ENCODE measurements around the gene ZCCHC3. TPM values are rescaled to one million over a fixed set of nuclear protein-coding genes. Genes with fewer than 3 reads are reported as not detected.
A peak's percentile ranks its signal among the peaks of the same experiment; 100 is the strongest.

ZCCHC3 gene
- total RNA-seq, 2 experiments from 2014 or later, result 19.3 to 19.5 TPM

DNA sequence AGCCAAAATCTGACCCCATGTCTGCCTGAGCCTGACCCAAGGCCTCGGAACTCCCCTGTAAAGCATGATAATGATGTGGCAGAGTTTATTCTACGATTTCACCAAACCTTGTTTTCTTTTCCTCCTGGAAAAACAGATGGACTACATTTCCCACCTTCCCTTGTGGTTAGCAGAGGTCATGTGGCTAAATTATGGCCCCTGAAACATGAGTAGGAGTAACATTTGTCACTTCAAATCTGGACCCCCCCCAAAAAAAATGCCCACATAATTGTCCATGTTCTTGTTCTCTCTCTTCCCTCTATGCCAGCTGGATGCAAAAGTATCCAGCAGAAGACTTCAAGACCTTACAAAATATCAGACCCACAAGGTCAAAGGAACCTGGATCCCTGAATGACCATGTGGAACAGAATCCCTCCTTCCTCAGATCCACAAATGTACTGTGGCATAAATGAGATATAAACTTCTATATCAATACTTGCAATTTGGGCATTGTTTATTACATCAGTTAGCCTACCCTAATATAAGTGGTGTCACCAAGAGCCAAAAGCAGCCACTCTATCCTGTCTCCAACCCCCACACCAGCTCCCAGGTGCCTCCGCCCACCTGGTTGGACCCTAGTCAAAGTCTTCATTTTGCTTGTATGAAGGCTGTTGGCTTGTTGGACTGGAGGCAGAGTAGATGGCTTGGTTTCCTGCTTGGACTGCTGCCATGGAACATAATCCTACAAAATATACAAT lies 8.2 kb upstream of the ZCCHC3 start:
- H3K4me3 Mint-ChIP-seq, result peak overlapping the region; percentile 60
- H3K27ac Mint-ChIP-seq, result no peak overlapping the region

DNA sequence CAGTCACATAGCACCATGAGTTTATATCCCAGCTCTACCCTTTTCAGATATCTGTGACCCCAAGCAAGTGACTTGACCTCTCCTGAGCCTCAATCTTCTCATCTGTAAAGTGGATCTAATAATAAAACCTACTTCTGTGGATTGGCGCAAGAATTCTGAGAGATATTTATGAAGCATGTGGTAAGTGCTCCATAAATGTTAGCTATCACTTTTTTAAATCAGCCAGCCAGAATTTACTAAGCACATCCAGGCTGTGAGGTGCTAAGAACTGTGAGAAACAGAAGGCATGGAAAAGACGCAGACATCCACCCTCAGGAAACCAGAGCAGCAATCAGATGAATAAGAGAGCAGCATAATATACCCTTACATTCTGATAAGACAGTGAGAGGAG lies 7.7 kb upstream of the ZCCHC3 start:
- TF ChIP-seq, protein P1, sequence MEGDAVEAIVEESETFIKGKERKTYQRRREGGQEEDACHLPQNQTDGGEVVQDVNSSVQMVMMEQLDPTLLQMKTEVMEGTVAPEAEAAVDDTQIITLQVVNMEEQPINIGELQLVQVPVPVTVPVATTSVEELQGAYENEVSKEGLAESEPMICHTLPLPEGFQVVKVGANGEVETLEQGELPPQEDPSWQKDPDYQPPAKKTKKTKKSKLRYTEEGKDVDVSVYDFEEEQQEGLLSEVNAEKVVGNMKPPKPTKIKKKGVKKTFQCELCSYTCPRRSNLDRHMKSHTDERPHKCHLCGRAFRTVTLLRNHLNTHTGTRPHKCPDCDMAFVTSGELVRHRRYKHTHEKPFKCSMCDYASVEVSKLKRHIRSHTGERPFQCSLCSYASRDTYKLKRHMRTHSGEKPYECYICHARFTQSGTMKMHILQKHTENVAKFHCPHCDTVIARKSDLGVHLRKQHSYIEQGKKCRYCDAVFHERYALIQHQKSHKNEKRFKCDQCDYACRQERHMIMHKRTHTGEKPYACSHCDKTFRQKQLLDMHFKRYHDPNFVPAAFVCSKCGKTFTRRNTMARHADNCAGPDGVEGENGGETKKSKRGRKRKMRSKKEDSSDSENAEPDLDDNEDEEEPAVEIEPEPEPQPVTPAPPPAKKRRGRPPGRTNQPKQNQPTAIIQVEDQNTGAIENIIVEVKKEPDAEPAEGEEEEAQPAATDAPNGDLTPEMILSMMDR (IDR thresholded peaks at IDR 0.05), result no peak
- no peaks in the 10 kb centered on the region for H3K27me3 ChIP-seq (ENCODE audit: control insufficient read depth in 1 of 2, insufficient read depth in 2 of 2, low read length in 2 of 2)
- H3K9me3 ChIP-seq (ENCODE audit: control insufficient read depth in 1 of 2, insufficient read depth in 1 of 2, low read length in 2 of 2), result no peaks in the 10 kb centered on the region
- intact Hi-C loops (cut with DNase I, micrococcal nuclease), result loop anchor here in 1 of 2 experiments (1.0 kb wide), 1 partner anchor 41 kb away; no protein-coding TSS in a partner anchor
- peaks cover 21% of the 10 kb centered on the region for H3K4me1 ChIP-seq (ENCODE audit: insufficient read depth, low read length)
- no peak overlapping the region for H3K27ac ChIP-seq (ENCODE audit: low read depth in 1 of 2, low read length in 2 of 2)
- no peaks in the 10 kb centered on the region for H3K36me3 ChIP-seq (ENCODE audit: insufficient read depth, low read length)
- no peaks in the 10 kb centered on the region for H3K27me3 Mint-ChIP-seq
- no peak overlapping the region for H3K27ac Mint-ChIP-seq
- H3K4me3 ChIP-seq (ENCODE audit: low read length), result peak overlapping the region; percentile 58
- H3K4me3 Mint-ChIP-seq, result no peak overlapping the region
- ChIA-PET CTCF (no interaction called here), POLR2A (no interaction called here)
- DNase-seq (no peak), ATAC-seq (ENCODE audit: poor library complexity) (no peak)
- H3K4me1 Mint-ChIP-seq (ENCODE audit: low read depth), result peaks cover 6% of the 10 kb centered on the region
- H3K9me3 Mint-ChIP-seq, result no peaks in the 10 kb centered on the region
- H3K36me3 Mint-ChIP-seq (ENCODE audit: low read depth), result no peaks in the 10 kb centered on the region

More for the DNA sequence above, 8.2 kb upstream of the ZCCHC3 start:
- Histone ChIP-seq H3K4me1 (ENCODE audit: insufficient read depth, low read length) (peaks cover 21% of the 10 kb centered on the region), H3K27me3 (ENCODE audit: control insufficient read depth in 1 of 2, insufficient read depth in 2 of 2, low read length in 2 of 2) (no peaks in the 10 kb centered on the region), H3K27ac (ENCODE audit: low read depth in 1 of 2, low read length in 2 of 2) (no peak overlapping the region), H3K4me3 (ENCODE audit: low read length) (no peak overlapping the region), H3K9me3 (ENCODE audit: control insufficient read depth in 1 of 2, insufficient read depth in 1 of 2, low read length in 2 of 2) (no peaks in the 10 kb centered on the region), H3K36me3 (ENCODE audit: insufficient read depth, low read length) (no peaks in the 10 kb centered on the region)
- Mint-ChIP-seq H3K9me3 (no peaks in the 10 kb centered on the region), H3K27me3 (no peaks in the 10 kb centered on the region), H3K36me3 (ENCODE audit: low read depth) (no peaks in the 10 kb centered on the region), H3K4me1 (ENCODE audit: low read depth) (peaks cover 6% of the 10 kb centered on the region)
- DNase-seq (no peak), ATAC-seq (ENCODE audit: poor library complexity) (no peak)
- CTCF ChIA-PET, result no interaction called here
- TF ChIP-seq, protein P1 (IDR thresholded peaks at IDR 0.05), result no peak
- intact Hi-C loops (cut with DNase I, micrococcal nuclease), result no loop called here
- POLR2A ChIA-PET, result no interaction called here

DNA sequence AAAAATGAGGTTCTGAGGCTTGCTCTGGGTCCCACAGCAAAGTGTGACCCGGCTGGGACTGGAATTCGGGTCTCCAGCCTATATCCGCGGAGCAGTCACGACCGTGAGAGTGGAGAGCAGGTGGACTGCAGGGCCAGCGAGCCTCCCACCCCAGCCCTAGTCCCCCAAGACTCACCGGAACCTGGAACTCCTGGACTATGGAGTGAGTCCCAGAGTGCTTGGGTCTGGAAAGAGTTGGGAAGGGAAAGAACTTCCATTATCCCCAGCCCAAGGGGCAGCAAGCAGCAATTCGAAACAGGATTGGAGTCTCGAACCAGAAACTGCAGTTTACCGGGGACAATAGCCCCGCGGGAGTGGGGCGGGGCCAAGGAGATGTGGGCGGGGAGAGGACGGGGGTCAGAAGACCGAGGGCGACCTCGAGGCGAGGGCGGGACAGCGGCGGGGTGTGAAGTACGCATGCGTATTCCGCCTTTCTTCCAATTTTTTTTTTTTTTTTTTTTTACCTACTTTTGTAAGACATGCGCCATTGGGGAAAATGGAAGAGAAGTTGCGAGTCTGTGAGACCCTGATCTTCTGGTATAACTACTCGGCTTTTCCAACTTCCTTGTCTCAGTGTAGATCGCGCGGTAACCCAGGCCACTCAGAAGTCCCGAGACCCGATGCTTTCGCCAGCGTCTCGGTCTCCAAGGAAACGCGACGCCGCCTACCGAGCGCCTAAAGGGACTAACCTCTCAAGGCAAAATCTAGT lies 7.1 kb upstream of the ZCCHC3 start, which contains the start of gene C20orf96:
TSS of gene C20orf96 (minus strand) at position 667 of the 748 bp plus-strand sequence. CDS start at position 527, 140 bp downstream.
- Mint-ChIP-seq H3K27me3 (no peaks in the 10 kb centered on the region), H3K27ac (no peak within 1 kb of the TSS), H3K9me3 (no peaks in the 10 kb centered on the region), H3K4me3 (no peak within 1 kb of the TSS), H3K36me3 (ENCODE audit: low read depth) (no peaks in the 10 kb centered on the region), H3K4me1 (ENCODE audit: low read depth) (peaks cover 6% of the 10 kb centered on the region)
- peak within 1 kb of the TSS in 1 of 2 donors; percentile 5 for H3K27ac ChIP-seq (ENCODE audit: low read depth in 1 of 2, low read length in 2 of 2)
- POLR2A ChIA-PET, result no interaction called here
- H3K27me3 ChIP-seq (ENCODE audit: control insufficient read depth in 1 of 2, insufficient read depth in 2 of 2, low read length in 2 of 2), result no peaks in the 10 kb centered on the region
- H3K9me3 ChIP-seq (ENCODE audit: control insufficient read depth in 1 of 2, insufficient read depth in 1 of 2, low read length in 2 of 2), result no peaks in the 10 kb centered on the region
- DNase-seq (peak; percentile 67 to 94 (median 81)), ATAC-seq (ENCODE audit: poor library complexity) (peak; percentile 87)
- CTCF ChIA-PET, result no interaction called here
- intact Hi-C loops (cut with DNase I, micrococcal nuclease), result loop anchor here in 1 of 2 experiments (1.0 kb wide), 1 partner anchor 40 kb away; no protein-coding TSS in a partner anchor
- peaks cover 21% of the 10 kb centered on the region for H3K4me1 ChIP-seq (ENCODE audit: insufficient read depth, low read length)
- no peaks in the 10 kb centered on the region for H3K36me3 ChIP-seq (ENCODE audit: insufficient read depth, low read length)
- peak within 1 kb of the TSS; percentile 58 for H3K4me3 ChIP-seq (ENCODE audit: low read length)
- TF ChIP-seq, protein P1 (IDR thresholded peaks at IDR 0.05), result peak; percentile 40
